RCC 7860 (cell line): ENCODE results near the gene PANK4.
A peak's percentile ranks its signal among the peaks of the same experiment; 100 is the strongest.
"Not testable (repeated sequence)": the region's sequence is repeated elsewhere in the genome, so short reads cannot be mapped to it uniquely, and the experiment has no call there.

Source experiments
- DNase-seq: peaks from one replicate; pipeline ENCODE4 v3.0.0-alpha.2; 2015; ENCODE audit warnings: low spot score
- FAIRE-seq: peaks from 2 replicates; lab custom pipeline; 2012; peaks lifted over from hg19 to GRCh38; lab: Jason Lieb, UNC

Gene PANK4

DNA sequence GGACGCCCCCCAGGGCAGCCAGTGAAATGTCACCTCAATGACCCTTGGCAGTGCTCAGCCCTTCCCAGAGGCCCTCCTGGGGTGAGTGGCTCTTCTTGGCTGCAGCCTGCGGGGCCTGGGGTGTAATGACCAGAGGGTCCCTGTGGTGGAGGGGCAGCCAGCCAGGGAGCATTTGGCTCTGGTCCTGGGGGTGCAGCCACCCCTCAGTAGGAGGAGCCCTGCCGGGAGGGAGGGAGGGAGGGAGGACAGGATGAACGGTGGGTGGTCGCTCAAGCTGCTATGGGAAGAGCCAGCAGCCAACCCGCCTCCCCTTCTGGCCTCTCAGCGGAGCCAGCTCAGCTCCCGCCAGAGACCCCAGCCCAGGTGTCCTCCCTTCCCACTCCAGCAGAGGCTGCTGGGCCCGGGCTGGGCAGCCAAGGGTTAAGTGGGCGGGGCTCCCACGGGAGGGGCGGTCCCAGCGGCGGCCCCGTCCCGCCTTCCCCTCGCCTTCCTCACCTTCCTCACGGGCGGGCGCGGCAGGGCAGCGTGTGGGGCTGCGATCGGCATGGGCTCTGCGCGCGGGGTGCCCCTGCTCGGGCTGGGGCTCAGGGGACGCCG, 59.3 kb downstream of the PANK4 start:
- FAIRE-seq = no peak
- no peak for DNase-seq

DNA sequence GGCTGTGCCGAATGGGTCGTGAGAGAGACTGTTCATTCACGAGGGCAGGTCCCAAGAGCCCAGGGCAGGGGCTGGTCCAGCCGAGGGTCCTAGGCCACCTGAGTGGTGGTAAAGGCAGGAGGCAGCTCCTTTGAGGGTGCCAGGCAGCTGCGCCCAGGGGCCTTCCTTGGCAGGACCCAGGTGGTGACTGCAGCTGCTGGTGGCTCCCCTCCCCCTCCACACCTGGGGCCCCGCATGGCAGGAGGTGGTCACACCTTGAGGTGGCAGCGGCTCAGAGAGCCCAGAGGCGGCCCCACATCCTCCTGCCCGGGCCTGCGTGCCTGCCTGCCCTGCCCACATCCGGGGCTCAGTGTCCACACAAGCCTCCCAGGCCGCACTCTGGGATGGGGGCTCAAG, 60.1 kb downstream of the PANK4 start:
- DNase-seq = no peak

GRCh38 chr1:2465371-2466269, 60.8 kb downstream of the PANK4 start:
- FAIRE-seq (no peak), DNase-seq (no peak)

More for the DNA sequence above, 60.1 kb downstream of the PANK4 start:
- FAIRE-seq = no peak

DNA sequence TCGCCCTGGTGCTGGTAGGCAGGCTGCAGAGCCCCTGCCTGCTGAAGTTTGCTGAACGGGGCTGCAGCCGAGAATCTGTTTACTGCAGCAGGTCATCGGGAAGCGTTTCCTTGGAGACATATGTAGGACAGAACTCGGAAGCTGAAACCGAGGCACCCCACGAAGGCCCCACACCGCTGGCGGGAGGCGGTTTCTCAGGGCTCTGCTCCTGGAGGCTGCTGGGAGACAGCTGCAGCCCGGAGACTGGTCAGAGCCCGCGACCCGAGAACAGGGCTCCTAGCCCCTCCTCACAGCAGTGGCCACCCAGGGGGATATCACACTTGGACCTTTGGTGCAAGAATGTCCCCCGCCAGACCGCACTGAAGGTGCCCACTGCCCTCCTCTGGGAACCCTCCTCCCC, 63.0 kb downstream of the PANK4 start:
- no peak for FAIRE-seq
- no peak for DNase-seq

DNA sequence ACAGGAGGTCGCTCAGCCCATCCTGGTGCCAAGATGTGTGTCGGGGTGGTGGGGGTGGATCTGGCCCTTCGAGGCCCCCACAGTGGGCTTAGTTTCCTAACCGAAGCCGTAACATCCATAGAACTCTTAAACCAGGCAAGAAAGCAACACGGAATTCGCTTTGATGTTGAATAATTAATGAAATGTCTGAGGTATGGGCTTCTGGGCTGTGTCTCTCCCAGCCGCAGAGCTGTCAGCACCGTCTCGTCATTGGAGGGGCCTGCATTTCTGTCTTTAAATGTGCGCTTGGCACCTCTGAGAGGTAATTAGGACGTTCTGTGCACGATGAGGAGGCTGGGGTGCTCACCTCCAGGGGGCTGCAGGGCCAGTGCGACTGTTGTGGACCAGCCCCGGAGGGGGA, 63.6 kb downstream of the PANK4 start:
- FAIRE-seq = no peak

GRCh38 chr1:2460996-2461751, 65.2 kb downstream of the PANK4 start:
- FAIRE-seq = no peak
- no peak for DNase-seq

More for the DNA sequence above, 63.6 kb downstream of the PANK4 start:
- DNase-seq = no peak

GRCh38 chr1:2460203-2460602, 66.2 kb downstream of the PANK4 start:
- no peak for DNase-seq
- no peak for FAIRE-seq

GRCh38 chr1:2459757-2460156, 66.6 kb downstream of the PANK4 start:
- peak; percentile 4 for DNase-seq
- no peak for FAIRE-seq

GRCh38 chr1:2459102-2459753, 67.2 kb downstream of the PANK4 start:
- not testable (repeated sequence) for DNase-seq, FAIRE-seq

- peak; percentile 3 for DNase-seq
- no peak for FAIRE-seq
Measured at GRCh38 chr1:2458687-2459086, 67.7 kb downstream of the PANK4 start.
